Thyroid gland (tissue), 4 donors: Measurements from ENCODE around the gene TPCN1. TPM values are rescaled to one million over a fixed set of nuclear protein-coding genes. Genes with fewer than 3 reads are reported as not detected.

Source experiments
- DNase-seq, 2 donors: peaks; one replicate each; pipeline ENCODE4 v3.0.0-alpha.2; 2019
- H3K27ac ChIP-seq, 3 donors: fragments of 200-600 bp; sonication (generic); 1 replicate in 2 of 3; 2 replicates in 1 of 3; pipeline ENCODE4 v1.5.1; 2016 to 2019; ENCODE audit warnings: mild to moderate bottlenecking in 1 of 3, moderate library complexity in 1 of 3
- H3K27me3 ChIP-seq: fragments of 200-600 bp; sonication (generic); one replicate; pipeline ENCODE4 v1.5.1; 2019
- H3K36me3 ChIP-seq, 2 donors: fragments of 200-600 bp; sonication (generic); one replicate each; pipeline ENCODE4 v1.5.1; 2016 to 2019
- H3K4me1 ChIP-seq, 2 donors: fragments of 200-600 bp; sonication (generic); one replicate each; pipeline ENCODE4 v1.5.1; 2017 to 2019
- H3K4me3 ChIP-seq, 3 donors: fragments of 200-600 bp; sonication (generic); replicated peaks in 1 of 3; 1 replicate in 2 of 3; 2 replicates in 1 of 3; pipeline ENCODE4 v1.5.1; 2016; ENCODE audit warnings: mild to moderate bottlenecking in 1 of 3
- H3K9me3 ChIP-seq: fragments of 200-600 bp; sonication (generic); one replicate; pipeline ENCODE4 v1.5.1; 2017
- POLR2A ChIP-seq, 2 donors: fragments of 450-650 bp; IDR thresholded peaks; one replicate each; pipeline ENCODE4 v1.6.1; 2017; ENCODE audit warnings: antibody characterized with exemption in 2 of 2, mild to moderate bottlenecking in 2 of 2, moderate library complexity in 1 of 2
- WGBS, 2 donors: methylation state at CpG; one replicate each; pipeline ENCODE4 v1.1.5; 2017; 5-methylcytosine and 5-hydroxymethylcytosine counted together
- intact Hi-C: fragments of 100-400 bp; cut with DNase I; formaldehyde crosslinking; loops from one replicate; pipeline ENCODE4 v1.15.1; 2023
- total RNA-seq, 4 donors: library from RNA; depleted of rRNA; stranded (reverse); fragments of >200 nt; gene quantifications; one replicate each; pipeline ENCODE4 v1.2.3, GENCODE V29; 2016
- TF ChIP-seq, protein P1 (sequence below), 6 experiments: fragments of 200-600 bp in 3 of 6; fragments of 450-650 bp in 3 of 6; sonication (generic) in 3 of 6; IDR thresholded peaks; one replicate each; pipeline ENCODE4 v1.5.1; 2016 to 2019; ENCODE audit warnings: antibody characterized with exemption in 6 of 6, mild to moderate bottlenecking in 2 of 6, inconsistent platforms in 1 of 6, moderate library complexity in 1 of 6

Gene TPCN1
- total RNA-seq, 4 donors from 2014 or later, result 58.3 to 135 (median 109) TPM

DNA sequence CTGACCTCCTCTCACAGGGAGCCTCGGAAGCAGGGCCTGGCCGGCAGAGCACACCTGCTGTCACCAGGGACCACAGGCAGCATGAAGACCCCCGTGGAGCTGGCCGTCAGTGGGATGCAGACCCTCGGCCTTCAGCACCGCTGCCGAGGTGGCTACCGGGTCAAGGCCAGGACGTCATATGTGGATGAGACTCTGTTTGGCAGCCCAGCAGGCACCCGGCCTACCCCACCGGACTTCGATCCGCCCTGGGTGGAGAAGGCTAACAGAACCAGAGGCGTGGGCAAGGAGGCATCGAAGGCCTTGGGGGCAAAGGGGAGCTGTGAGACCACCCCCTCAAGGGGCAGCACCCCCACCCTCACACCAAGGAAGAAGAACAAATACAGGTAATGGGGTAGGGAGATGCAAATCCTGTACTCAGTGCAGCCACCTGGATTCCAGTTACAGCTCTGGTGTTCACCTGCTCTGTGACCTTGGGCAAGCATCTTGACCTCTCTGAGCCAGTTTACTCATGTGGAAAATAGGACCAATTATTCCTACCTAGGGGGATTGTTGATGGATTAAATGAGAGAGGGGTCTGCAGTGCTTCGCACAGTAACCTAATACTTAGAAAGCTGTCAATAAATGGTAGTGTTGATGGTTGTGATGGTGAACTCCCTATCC lies 34.5 kb upstream of the TPCN1 start:
- Histone ChIP-seq H3K9me3 (no peaks in the 10 kb centered on the region), H3K27ac (peak overlapping the region in 2 of 3 donors; percentile 6 to 92), H3K27me3 (no peaks in the 10 kb centered on the region), H3K4me3 (no peak overlapping the region), H3K36me3 (peaks cover 6 to 18% of the 10 kb centered on the region in 2 donors), H3K4me1 (peaks cover 12 to 23% of the 10 kb centered on the region in 2 donors)
- no peak for DNase-seq
- no peak for TF ChIP-seq POLR2A (IDR thresholded peaks at IDR 0.05)
- TF ChIP-seq, protein P1, sequence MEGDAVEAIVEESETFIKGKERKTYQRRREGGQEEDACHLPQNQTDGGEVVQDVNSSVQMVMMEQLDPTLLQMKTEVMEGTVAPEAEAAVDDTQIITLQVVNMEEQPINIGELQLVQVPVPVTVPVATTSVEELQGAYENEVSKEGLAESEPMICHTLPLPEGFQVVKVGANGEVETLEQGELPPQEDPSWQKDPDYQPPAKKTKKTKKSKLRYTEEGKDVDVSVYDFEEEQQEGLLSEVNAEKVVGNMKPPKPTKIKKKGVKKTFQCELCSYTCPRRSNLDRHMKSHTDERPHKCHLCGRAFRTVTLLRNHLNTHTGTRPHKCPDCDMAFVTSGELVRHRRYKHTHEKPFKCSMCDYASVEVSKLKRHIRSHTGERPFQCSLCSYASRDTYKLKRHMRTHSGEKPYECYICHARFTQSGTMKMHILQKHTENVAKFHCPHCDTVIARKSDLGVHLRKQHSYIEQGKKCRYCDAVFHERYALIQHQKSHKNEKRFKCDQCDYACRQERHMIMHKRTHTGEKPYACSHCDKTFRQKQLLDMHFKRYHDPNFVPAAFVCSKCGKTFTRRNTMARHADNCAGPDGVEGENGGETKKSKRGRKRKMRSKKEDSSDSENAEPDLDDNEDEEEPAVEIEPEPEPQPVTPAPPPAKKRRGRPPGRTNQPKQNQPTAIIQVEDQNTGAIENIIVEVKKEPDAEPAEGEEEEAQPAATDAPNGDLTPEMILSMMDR (IDR thresholded peaks at IDR 0.05), result no peak
- WGBS, 2 donors, result 96 to 98% methylated on average over 8 to 14 of the region's 16 CpGs
- intact Hi-C loops, result no loop called here

DNA sequence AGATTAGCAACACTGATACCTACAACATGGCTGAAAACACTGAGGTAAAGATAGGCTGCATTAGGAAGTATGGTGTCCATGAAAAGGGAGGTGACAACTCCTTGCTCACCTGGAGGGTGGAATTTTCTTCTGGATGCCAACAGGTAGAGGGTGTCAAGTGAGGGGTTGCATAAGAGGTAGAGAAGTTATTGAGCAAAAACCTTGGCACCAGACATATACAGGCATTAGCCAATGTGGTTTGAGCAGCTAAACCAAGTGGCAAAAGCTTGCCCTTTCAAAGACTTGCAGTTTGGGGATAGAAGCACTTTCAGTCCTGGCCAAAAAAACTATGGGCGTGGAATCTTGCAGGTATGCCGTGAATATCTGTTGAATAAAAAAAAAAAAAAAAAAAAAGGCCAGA lies 31.9 kb upstream of the TPCN1 start:
- DNase-seq, result no peak
- Histone ChIP-seq H3K27ac (no peak overlapping the region), H3K9me3 (no peaks in the 10 kb centered on the region), H3K27me3 (no peaks in the 10 kb centered on the region), H3K4me3 (no peak overlapping the region), H3K36me3 (peaks cover 10 to 18% of the 10 kb centered on the region in 2 donors), H3K4me1 (peaks cover 6 to 20% of the 10 kb centered on the region in 2 donors)
- intact Hi-C loops, result no loop called here
- WGBS, 2 donors, result 72 to 86% methylated on average over 2 of the region's 2 CpGs
- no peak for TF ChIP-seq POLR2A (IDR thresholded peaks at IDR 0.05)
- TF ChIP-seq, protein P1 (IDR thresholded peaks at IDR 0.05), result no peak

DNA sequence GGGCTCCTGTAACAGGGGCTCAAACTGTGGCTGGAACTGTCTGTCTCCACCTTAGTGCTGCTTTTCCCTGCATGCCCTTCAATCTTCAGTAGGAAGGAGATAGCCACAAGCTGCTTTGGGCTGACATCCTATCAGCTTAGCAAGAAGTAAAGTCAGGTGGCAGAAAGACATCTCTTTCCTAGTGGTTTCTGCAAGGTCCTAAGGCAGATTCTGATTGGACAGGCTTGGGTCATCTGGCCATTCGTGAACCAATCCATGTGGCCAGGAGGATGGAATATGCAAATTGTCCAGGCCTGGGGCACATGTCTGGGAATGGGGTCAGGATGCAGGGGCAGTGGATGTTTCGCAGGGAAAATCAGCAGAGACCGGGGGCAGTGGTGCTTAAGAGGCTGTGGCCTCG lies 30.5 kb upstream of the TPCN1 start:
- no peak overlapping the region for H3K4me3 ChIP-seq
- H3K9me3 ChIP-seq, result no peaks in the 10 kb centered on the region
- H3K27me3 ChIP-seq, result no peaks in the 10 kb centered on the region
- no peak overlapping the region for H3K27ac ChIP-seq
- intact Hi-C loops, result loop anchor here (10.0 kb wide), 2 partner anchors 144 to 234 kb away; partner anchors contain the start of genes SDSL and SLC8B1
- TF ChIP-seq, protein P1 (IDR thresholded peaks at IDR 0.05), result no peak
- no peak for TF ChIP-seq POLR2A (IDR thresholded peaks at IDR 0.05)
- 85 to 90% methylated on average over 3 to 4 of the region's 4 CpGs for WGBS, 2 donors
- H3K36me3 ChIP-seq, result peaks cover 10 to 18% of the 10 kb centered on the region in 2 donors
- no peak for DNase-seq
- peaks cover 5 to 19% of the 10 kb centered on the region in 2 donors for H3K4me1 ChIP-seq

DNA sequence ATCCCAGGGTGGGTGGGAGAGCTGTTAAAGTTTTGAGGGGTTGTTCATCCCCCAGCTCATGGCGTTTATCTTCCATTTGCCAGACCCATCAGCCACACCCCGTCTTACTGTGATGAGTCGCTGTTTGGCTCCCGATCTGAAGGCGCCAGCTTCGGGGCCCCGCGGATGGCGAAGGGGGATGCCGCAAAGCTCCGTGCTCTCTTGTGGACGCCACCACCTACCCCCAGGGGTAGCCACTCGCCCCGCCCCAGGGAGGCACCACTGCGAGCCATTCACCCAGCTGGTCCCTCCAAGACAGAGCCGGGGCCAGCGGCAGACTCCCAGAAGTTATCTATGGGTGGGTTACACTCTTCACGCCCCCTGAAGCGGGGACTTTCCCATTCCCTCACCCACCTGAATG lies 30.0 kb upstream of the TPCN1 start:
- Histone ChIP-seq H3K27ac (no peak overlapping the region), H3K27me3 (no peaks in the 10 kb centered on the region), H3K9me3 (no peaks in the 10 kb centered on the region), H3K4me3 (no peak overlapping the region), H3K4me1 (peaks cover 3 to 17% of the 10 kb centered on the region in 2 donors), H3K36me3 (peaks cover 10 to 18% of the 10 kb centered on the region in 2 donors)
- TF ChIP-seq, protein P1 (IDR thresholded peaks at IDR 0.05), result no peak
- TF ChIP-seq POLR2A (IDR thresholded peaks at IDR 0.05), result no peak
- 96 to 100% methylated on average over 3 to 17 of the region's 19 CpGs for WGBS, 2 donors
- intact Hi-C loops, result loop anchor here (10.0 kb wide), 2 partner anchors 144 to 234 kb away; partner anchors contain the start of genes SDSL and SLC8B1
- no peak for DNase-seq

DNA sequence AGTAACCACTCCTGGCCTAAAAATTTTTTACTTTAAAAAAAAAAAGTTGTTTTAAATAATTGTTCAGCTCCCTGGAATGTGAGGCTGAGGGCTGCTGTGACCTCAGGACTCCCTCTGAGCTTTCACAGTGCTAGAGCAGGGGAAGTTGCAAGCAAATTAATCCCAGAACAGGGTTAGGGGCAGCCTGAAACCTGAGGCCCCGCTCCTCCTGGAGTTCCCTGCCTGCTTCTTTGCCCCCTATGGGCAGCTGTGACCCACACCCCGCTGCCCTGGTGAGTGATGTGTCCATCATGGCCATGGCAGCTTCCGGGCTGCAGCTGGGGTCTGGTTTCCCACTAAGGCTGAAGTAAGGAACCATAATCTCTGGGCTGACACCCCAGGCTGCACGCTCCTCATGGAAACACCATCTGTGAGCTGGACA lies 26.3 kb upstream of the TPCN1 start:
- intact Hi-C loops, result loop anchor here (10.0 kb wide), 2 partner anchors 140 to 230 kb away; partner anchors contain the start of genes SDSL and SLC8B1
- no peak overlapping the region for H3K27ac ChIP-seq
- H3K4me1 ChIP-seq, result peaks cover 0 to 13% of the 10 kb centered on the region in 2 donors
- peaks cover 10 to 18% of the 10 kb centered on the region in 2 donors for H3K36me3 ChIP-seq
- DNase-seq, result no peak
- no peak overlapping the region for H3K4me3 ChIP-seq
- no peaks in the 10 kb centered on the region for H3K27me3 ChIP-seq
- 83 to 90% methylated on average over 3 to 4 of the region's 4 CpGs for WGBS, 2 donors
- TF ChIP-seq POLR2A (IDR thresholded peaks at IDR 0.05), result no peak
- TF ChIP-seq, protein P1 (IDR thresholded peaks at IDR 0.05), result no peak
- no peaks in the 10 kb centered on the region for H3K9me3 ChIP-seq
